Left ventricle myocardium inferior (tissue), 1 donor: ENCODE measurements around the gene PTPRN2. TPM values are rescaled to one million over a fixed set of nuclear protein-coding genes. Genes with fewer than 3 reads are reported as not detected.

Experiments used
- DNase-seq: peaks from one replicate; pipeline ENCODE4 v3.0.0-alpha.2; 2020
- H3K27ac ChIP-seq: fragments of 200-600 bp; replicated peaks from 2 replicates; pipeline ENCODE4 v1.8.0; 2021
- H3K27me3 ChIP-seq: fragments of 200-600 bp; 2 replicates; pipeline ENCODE4 v1.8.0; 2021; ENCODE audit warnings: low read depth
- H3K36me3 ChIP-seq: fragments of 200-600 bp; 2 replicates; pipeline ENCODE4 v1.8.0; 2021
- H3K4me1 ChIP-seq: fragments of 200-600 bp; 2 replicates; pipeline ENCODE4 v1.8.0; 2021
- H3K4me3 ChIP-seq: fragments of 200-600 bp; 2 replicates; pipeline ENCODE4 v1.8.0; 2021; ENCODE audit warnings: mild to moderate bottlenecking, moderate library complexity
- H3K9me3 ChIP-seq: fragments of 200-600 bp; replicated peaks from 2 replicates; pipeline ENCODE4 v1.8.0; 2021
- intact Hi-C: fragments of 100-400 bp; cut with micrococcal nuclease; formaldehyde crosslinking; loops from one replicate; pipeline ENCODE4 v1.11.0; 2022
- total RNA-seq: library from RNA; stranded (reverse); fragmentation: NEBNext Ultra II Directional; extraction: Animal tissue kit (Norgen Biotek cat#: 25700); gene quantifications from one replicate; pipeline ENCODE4 v1.2.1, GENCODE V29; 2021
- TF ChIP-seq, protein P1 (sequence below): fragments of 200-600 bp; IDR thresholded peaks from 2 replicates; pipeline ENCODE4 v1.8.0; 2021; ENCODE audit warnings: antibody characterized with exemption, mild to moderate bottlenecking, borderline replicate concordance
- donor health status: DM: no; HTN: yes; CAD: no; lungs with severe emphysema.

The PTPRN2 gene
- total RNA-seq, 1 donor from 2014 or later = 1.3 TPM

GRCh38 chr7:158532093-158532627 lies 55.5 kb downstream of the PTPRN2 start:
- Histone ChIP-seq H3K4me1 (no peaks in the 10 kb centered on the region), H3K27me3 (peaks cover 50% of the 10 kb centered on the region), H3K9me3 (no peaks in the 10 kb centered on the region), H3K27ac (no peak overlapping the region), H3K36me3 (no peaks in the 10 kb centered on the region), H3K4me3 (no peak overlapping the region)
- TF ChIP-seq, protein P1, sequence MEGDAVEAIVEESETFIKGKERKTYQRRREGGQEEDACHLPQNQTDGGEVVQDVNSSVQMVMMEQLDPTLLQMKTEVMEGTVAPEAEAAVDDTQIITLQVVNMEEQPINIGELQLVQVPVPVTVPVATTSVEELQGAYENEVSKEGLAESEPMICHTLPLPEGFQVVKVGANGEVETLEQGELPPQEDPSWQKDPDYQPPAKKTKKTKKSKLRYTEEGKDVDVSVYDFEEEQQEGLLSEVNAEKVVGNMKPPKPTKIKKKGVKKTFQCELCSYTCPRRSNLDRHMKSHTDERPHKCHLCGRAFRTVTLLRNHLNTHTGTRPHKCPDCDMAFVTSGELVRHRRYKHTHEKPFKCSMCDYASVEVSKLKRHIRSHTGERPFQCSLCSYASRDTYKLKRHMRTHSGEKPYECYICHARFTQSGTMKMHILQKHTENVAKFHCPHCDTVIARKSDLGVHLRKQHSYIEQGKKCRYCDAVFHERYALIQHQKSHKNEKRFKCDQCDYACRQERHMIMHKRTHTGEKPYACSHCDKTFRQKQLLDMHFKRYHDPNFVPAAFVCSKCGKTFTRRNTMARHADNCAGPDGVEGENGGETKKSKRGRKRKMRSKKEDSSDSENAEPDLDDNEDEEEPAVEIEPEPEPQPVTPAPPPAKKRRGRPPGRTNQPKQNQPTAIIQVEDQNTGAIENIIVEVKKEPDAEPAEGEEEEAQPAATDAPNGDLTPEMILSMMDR = no peak
- DNase-seq = no peak
- intact Hi-C loops = no loop called here

DNA sequence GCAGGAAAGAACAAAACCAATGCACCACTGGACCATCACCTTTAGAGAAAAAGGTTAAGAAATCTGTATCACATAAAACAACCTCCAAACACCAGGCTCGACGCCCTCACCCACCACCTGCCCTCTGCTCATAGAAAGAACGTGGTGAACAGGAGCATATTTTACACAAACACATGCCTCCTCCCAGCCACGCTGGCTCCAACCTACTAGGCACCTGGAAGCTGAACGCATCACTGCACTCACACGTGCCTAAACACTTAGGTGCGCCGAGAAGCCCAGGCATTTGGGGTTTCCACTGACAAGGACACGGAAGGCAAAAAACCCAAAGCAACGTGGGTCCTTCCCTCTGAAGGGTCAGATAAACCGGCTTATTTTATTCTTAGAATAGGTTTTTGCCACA lies 56.0 kb downstream of the PTPRN2 start:
- Histone ChIP-seq H3K9me3 (no peaks in the 10 kb centered on the region), H3K27me3 (peaks cover 55% of the 10 kb centered on the region), H3K36me3 (no peaks in the 10 kb centered on the region), H3K27ac (no peak overlapping the region), H3K4me1 (no peaks in the 10 kb centered on the region), H3K4me3 (no peak overlapping the region)
- intact Hi-C loops = no loop called here
- TF ChIP-seq, protein P1 = no peak
- DNase-seq = no peak

GRCh38 chr7:158530800-158531609 lies 56.6 kb downstream of the PTPRN2 start:
- Histone ChIP-seq H3K36me3 (no peaks in the 10 kb centered on the region), H3K27ac (no peak overlapping the region), H3K4me1 (no peaks in the 10 kb centered on the region), H3K27me3 (peaks cover 62% of the 10 kb centered on the region), H3K4me3 (no peak overlapping the region), H3K9me3 (no peaks in the 10 kb centered on the region)
- no peak for DNase-seq
- intact Hi-C loops = no loop called here
- TF ChIP-seq, protein P1 = no peak

DNA sequence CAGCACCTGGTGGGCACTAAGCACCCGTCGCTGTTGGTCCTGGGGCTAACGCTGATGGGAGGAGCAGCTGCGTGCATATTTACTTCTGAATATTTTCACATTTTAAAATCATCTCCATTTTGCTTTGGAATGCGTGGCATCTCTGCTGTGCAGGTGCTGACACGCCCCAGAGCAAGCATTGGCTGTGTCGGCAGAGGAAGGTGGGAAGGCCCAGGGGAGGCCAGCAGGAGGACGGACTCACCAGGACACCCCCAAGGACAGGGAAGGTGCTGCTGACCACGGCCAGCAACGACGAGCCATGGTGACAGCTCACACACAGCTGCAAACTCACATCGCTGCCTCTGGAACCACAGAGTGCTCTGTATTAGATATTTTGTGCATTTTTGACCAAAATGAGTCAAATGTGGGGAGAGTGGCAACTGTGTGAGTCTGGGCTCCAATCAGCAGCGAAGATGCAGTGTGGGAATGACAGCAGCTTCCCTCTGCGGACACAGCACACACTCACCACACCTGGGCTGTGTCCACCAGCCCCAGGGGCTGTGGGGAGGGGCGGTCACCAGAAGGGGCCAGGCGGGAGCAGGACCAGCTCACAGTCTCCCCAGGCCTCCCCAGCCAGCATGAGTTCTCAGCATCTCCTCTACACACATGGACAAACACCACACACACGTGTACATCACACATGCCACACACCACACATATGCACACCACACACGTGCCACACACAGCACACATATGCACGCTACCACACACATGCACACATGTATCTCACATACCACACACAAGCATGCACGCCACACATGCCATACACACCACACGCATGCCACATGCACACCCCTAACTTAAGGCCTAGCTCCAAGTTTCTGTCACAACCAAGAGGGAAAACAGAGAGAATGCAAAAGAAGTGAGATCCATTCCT lies 58.2 kb downstream of the PTPRN2 start:
- intact Hi-C loops = no loop called here
- peaks cover 72% of the 10 kb centered on the region for H3K27me3 ChIP-seq
- DNase-seq = no peak
- no peak overlapping the region for H3K4me3 ChIP-seq
- H3K9me3 ChIP-seq = no peaks in the 10 kb centered on the region
- H3K36me3 ChIP-seq = no peaks in the 10 kb centered on the region
- TF ChIP-seq, protein P1 = no peak
- H3K27ac ChIP-seq = no peak overlapping the region
- H3K4me1 ChIP-seq = no peaks in the 10 kb centered on the region

DNA sequence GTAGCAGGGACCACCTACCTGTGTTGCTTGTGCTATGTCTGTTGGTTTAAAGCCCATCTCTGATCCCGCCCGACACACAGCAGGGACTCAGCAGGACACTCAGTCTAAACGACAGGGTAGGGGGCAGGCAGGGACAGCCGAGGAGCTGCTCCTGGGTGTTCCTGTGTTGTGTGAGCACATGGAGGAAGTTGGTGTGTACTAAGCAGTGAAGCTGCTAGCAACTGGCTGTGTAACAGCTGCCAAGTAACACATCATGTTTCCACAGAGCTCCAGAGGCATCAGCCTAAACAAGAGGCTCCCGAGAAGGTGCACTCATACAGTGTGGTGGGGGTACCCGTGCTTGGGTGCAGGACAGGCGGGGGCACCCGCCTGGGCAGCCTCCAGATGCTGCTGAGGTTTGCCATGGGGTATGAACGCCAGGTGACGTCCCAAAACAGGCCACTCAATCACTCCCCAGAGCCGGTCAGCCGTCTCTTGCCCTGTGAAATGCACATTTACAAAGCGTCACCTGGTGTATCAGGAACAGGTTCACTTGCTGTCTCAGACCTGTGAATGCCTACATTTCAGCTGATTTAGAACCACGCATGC lies 59.6 kb downstream of the PTPRN2 start:
- H3K4me1 ChIP-seq = no peaks in the 10 kb centered on the region
- TF ChIP-seq, protein P1 = no peak
- H3K27me3 ChIP-seq = peaks cover 62% of the 10 kb centered on the region
- intact Hi-C loops = no loop called here
- no peak overlapping the region for H3K27ac ChIP-seq
- H3K36me3 ChIP-seq = no peaks in the 10 kb centered on the region
- no peak overlapping the region for H3K4me3 ChIP-seq
- DNase-seq = no peak
- H3K9me3 ChIP-seq = no peaks in the 10 kb centered on the region
